Measurements from ENCODE around the gene PRKG1.

The PRKG1 gene

GRCh38 chr10:52106899-52107298, 1032.6 kb downstream of the PRKG1 start:
- no peak for DNase-seq

- no peak for DNase-seq
Measured at GRCh38 chr10:52108236-52108635, 1033.9 kb downstream of the PRKG1 start.

GRCh38 chr10:52110576-52110975, 1036.3 kb downstream of the PRKG1 start:
- no peak for DNase-seq

GRCh38 chr10:52111101-52111891, 1037.0 kb downstream of the PRKG1 start:
- DNase-seq, result no peak

- no peak for DNase-seq
Measured at GRCh38 chr10:52115823-52116222, 1041.5 kb downstream of the PRKG1 start.

- no peak for DNase-seq
Measured at GRCh38 chr10:52119507-52119906, 1045.2 kb downstream of the PRKG1 start.

GRCh38 chr10:52121688-52122087, 1047.4 kb downstream of the PRKG1 start:
- DNase-seq, result no peak

- DNase-seq, result no peak
Measured at GRCh38 chr10:52128056-52128683, 1053.9 kb downstream of the PRKG1 start.

GRCh38 chr10:52129410-52130178, 1055.3 kb downstream of the PRKG1 start:
- DNase-seq, result no peak

GRCh38 chr10:52135101-52135500, 1060.8 kb downstream of the PRKG1 start:
- no peak for DNase-seq

- DNase-seq, result no peak
Measured at GRCh38 chr10:52136921-52137320, 1062.6 kb downstream of the PRKG1 start.

GRCh38 chr10:52143338-52143737, 1069.1 kb downstream of the PRKG1 start:
- peak in 1 of 2 experiments; percentile 9 for DNase-seq

GRCh38 chr10:52145636-52146035, 1071.3 kb downstream of the PRKG1 start:
- DNase-seq, result no peak

- peak in 1 of 2 experiments; percentile 1 for DNase-seq
Measured at GRCh38 chr10:52146766-52147165, 1072.5 kb downstream of the PRKG1 start.

GRCh38 chr10:52170776-52171175, 1096.5 kb downstream of the PRKG1 start:
- DNase-seq, result no peak

- DNase-seq, result no peak
Measured at GRCh38 chr10:52172581-52172980, 1098.3 kb downstream of the PRKG1 start.

GRCh38 chr10:52185256-52185655, 1111.0 kb downstream of the PRKG1 start:
- DNase-seq, result no peak

- no peak for DNase-seq
Measured at GRCh38 chr10:52187521-52188258, 1113.4 kb downstream of the PRKG1 start.

- DNase-seq, result no peak
Measured at GRCh38 chr10:52191049-52191448, 1116.8 kb downstream of the PRKG1 start.

- no peak for DNase-seq
Measured at GRCh38 chr10:52194191-52194590, 1119.9 kb downstream of the PRKG1 start.

- DNase-seq, result no peak
Measured at GRCh38 chr10:52194716-52195115, 1120.4 kb downstream of the PRKG1 start.

- no peak for DNase-seq
Measured at GRCh38 chr10:52197098-52197497, 1122.8 kb downstream of the PRKG1 start.

GRCh38 chr10:52198540-52198939, 1124.3 kb downstream of the PRKG1 start:
- no peak for DNase-seq

All from NCI-H446 (cell line).